ENCODE data around the gene FNBP1. TPM values are rescaled to one million over a fixed set of nuclear protein-coding genes. Genes with fewer than 3 reads are reported as not detected.

FNBP1 gene
- total RNA-seq, 1 experiment from 2014 or later: 43.6 TPM

DNA sequence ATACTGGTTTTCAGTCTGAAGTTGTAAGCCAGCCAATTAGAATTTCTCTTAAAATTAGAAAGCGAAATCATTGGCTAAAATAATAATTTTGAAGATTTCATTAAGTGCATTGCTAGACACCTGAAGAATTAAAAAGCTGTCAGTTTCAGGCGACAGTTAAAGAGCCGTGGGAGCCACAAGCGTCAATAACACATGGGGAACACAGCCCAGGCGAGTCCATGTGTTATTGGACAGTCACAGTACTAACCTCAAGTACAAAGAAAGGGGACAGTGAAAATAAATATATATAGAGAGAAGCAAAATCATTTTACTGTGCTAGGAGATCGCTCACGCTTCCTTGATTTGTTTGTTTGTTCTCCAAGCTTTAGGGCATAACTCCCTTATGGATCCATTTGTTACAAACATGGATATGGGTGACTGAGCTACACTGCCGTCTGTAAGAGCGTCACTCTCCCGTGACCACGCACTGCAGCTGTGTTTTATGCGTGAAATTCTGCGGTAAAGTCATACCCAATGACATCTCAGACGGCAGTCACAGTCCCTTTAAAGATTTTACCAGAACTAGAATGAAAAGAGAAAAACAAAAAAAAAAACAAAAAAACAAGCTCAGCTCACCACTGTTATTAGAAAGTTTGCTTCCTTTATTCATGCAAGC, 124.6 kb downstream of the FNBP1 start:
- H3K27ac Mint-ChIP-seq: no peak overlapping the region
- ChIA-PET POLR2A (interaction anchor here (0.7 kb wide), 1 partner anchor 1772 kb away, joined by 4 read pairs; no protein-coding TSS in a partner anchor), CTCF (no interaction called here)
- H3K27me3 Mint-ChIP-seq (ENCODE audit: low read depth): no peaks in the 10 kb centered on the region
- H3K4me3 Mint-ChIP-seq: no peak overlapping the region
- ATAC-seq: no peak
- H3K4me1 Mint-ChIP-seq: no peaks in the 10 kb centered on the region
- no peaks in the 10 kb centered on the region for H3K9me3 Mint-ChIP-seq
- no peaks in the 10 kb centered on the region for H3K36me3 Mint-ChIP-seq
- DNase-seq (ENCODE audit: low spot score): no peak
- TF ChIP-seq TP53 (CRISPR knock-in tag; IDR thresholded peaks at IDR 0.05) (no peak), ZNF138 (CRISPR knock-in tag; conservative IDR thresholded peaks at IDR 0.05) (no peak)
- TF ChIP-seq, protein P1, sequence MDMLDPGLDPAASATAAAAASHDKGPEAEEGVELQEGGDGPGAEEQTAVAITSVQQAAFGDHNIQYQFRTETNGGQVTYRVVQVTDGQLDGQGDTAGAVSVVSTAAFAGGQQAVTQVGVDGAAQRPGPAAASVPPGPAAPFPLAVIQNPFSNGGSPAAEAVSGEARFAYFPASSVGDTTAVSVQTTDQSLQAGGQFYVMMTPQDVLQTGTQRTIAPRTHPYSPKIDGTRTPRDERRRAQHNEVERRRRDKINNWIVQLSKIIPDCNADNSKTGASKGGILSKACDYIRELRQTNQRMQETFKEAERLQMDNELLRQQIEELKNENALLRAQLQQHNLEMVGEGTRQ (CRISPR knock-in tag; IDR thresholded peaks at IDR 0.05): no peak

DNA sequence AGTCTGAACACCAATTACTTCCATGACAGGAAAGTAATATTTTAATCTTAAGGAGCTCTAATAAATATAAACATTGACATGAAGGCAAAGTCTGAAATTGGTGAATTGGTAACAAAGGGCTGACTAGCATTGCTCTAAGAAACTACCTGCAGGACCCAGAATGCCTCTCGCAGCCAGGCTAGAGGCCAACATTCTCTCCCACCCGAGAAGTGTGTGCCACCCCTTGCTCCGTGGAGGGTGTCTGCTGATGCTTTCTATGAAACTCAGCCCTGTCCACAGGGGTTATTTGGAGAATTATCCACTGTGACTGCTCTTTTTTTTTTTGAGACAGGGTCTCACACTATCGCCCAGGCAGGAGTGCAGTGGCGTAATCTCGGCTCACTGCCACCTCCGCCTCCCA, 126.3 kb downstream of the FNBP1 start:
- Mint-ChIP-seq H3K27ac (no peak overlapping the region), H3K9me3 (no peaks in the 10 kb centered on the region), H3K4me1 (no peaks in the 10 kb centered on the region), H3K36me3 (no peaks in the 10 kb centered on the region), H3K27me3 (ENCODE audit: low read depth) (no peaks in the 10 kb centered on the region), H3K4me3 (no peak overlapping the region)
- no peak for DNase-seq (ENCODE audit: low spot score)
- ATAC-seq: no peak
- ChIA-PET POLR2A (interaction anchor here (0.7 to 1.0 kb wide), 3 partner anchors 12 to 289 kb away, joined by 3 to 5 read pairs (median 3); no protein-coding TSS in a partner anchor), CTCF (interaction anchor here (0.5 kb wide), 1 partner anchor 750 kb away, joined by 3 read pairs; no protein-coding TSS in a partner anchor)
- TF ChIP-seq, protein P2, sequence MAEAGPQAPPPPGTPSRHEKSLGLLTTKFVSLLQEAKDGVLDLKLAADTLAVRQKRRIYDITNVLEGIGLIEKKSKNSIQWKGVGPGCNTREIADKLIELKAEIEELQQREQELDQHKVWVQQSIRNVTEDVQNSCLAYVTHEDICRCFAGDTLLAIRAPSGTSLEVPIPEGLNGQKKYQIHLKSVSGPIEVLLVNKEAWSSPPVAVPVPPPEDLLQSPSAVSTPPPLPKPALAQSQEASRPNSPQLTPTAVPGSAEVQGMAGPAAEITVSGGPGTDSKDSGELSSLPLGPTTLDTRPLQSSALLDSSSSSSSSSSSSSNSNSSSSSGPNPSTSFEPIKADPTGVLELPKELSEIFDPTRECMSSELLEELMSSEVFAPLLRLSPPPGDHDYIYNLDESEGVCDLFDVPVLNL (CRISPR knock-in tag; IDR thresholded peaks at IDR 0.05; ENCODE audit: borderline replicate concordance, low read depth): no peak
- TF ChIP-seq, protein P3, sequence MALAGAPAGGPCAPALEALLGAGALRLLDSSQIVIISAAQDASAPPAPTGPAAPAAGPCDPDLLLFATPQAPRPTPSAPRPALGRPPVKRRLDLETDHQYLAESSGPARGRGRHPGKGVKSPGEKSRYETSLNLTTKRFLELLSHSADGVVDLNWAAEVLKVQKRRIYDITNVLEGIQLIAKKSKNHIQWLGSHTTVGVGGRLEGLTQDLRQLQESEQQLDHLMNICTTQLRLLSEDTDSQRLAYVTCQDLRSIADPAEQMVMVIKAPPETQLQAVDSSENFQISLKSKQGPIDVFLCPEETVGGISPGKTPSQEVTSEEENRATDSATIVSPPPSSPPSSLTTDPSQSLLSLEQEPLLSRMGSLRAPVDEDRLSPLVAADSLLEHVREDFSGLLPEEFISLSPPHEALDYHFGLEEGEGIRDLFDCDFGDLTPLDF (CRISPR knock-in tag; IDR thresholded peaks at IDR 0.05): no peak
- TF ChIP-seq SMAD3 (CRISPR knock-in tag; IDR thresholded peaks at IDR 0.05; ENCODE audit: borderline replicate concordance) (no peak), EMX1 (CRISPR knock-in tag; IDR thresholded peaks at IDR 0.05) (no peak), NFATC4 (CRISPR knock-in tag; IDR thresholded peaks at IDR 0.05) (no peak), NFE2L1 (CRISPR knock-in tag; IDR thresholded peaks at IDR 0.05) (no peak), ZNF232 (CRISPR knock-in tag; IDR thresholded peaks at IDR 0.05) (no peak)
- TF ChIP-seq, protein P4, sequence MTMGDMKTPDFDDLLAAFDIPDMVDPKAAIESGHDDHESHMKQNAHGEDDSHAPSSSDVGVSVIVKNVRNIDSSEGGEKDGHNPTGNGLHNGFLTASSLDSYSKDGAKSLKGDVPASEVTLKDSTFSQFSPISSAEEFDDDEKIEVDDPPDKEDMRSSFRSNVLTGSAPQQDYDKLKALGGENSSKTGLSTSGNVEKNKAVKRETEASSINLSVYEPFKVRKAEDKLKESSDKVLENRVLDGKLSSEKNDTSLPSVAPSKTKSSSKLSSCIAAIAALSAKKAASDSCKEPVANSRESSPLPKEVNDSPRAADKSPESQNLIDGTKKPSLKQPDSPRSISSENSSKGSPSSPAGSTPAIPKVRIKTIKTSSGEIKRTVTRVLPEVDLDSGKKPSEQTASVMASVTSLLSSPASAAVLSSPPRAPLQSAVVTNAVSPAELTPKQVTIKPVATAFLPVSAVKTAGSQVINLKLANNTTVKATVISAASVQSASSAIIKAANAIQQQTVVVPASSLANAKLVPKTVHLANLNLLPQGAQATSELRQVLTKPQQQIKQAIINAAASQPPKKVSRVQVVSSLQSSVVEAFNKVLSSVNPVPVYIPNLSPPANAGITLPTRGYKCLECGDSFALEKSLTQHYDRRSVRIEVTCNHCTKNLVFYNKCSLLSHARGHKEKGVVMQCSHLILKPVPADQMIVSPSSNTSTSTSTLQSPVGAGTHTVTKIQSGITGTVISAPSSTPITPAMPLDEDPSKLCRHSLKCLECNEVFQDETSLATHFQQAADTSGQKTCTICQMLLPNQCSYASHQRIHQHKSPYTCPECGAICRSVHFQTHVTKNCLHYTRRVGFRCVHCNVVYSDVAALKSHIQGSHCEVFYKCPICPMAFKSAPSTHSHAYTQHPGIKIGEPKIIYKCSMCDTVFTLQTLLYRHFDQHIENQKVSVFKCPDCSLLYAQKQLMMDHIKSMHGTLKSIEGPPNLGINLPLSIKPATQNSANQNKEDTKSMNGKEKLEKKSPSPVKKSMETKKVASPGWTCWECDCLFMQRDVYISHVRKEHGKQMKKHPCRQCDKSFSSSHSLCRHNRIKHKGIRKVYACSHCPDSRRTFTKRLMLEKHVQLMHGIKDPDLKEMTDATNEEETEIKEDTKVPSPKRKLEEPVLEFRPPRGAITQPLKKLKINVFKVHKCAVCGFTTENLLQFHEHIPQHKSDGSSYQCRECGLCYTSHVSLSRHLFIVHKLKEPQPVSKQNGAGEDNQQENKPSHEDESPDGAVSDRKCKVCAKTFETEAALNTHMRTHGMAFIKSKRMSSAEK (CRISPR knock-in tag; IDR thresholded peaks at IDR 0.05; ENCODE audit: borderline replicate concordance): no peak
- TF ChIP-seq, protein P5, sequence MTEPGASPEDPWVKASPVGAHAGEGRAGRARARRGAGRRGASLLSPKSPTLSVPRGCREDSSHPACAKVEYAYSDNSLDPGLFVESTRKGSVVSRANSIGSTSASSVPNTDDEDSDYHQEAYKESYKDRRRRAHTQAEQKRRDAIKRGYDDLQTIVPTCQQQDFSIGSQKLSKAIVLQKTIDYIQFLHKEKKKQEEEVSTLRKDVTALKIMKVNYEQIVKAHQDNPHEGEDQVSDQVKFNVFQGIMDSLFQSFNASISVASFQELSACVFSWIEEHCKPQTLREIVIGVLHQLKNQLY (CRISPR knock-in tag; IDR thresholded peaks at IDR 0.05): no peak
- TF ChIP-seq, protein P1 (CRISPR knock-in tag; IDR thresholded peaks at IDR 0.05): no peak
